ENCODE results near the gene C5orf63. TPM values are rescaled to one million over a fixed set of nuclear protein-coding genes. Genes with fewer than 3 reads are reported as not detected.
A peak's percentile ranks its signal among the peaks of the same experiment; 100 is the strongest.
"Not testable (repeated sequence)": the region's sequence is repeated elsewhere in the genome, so short reads cannot be mapped to it uniquely, and the experiment has no call there.

C5orf63 gene
- total RNA-seq, 2 experiments from 2014 or later = 6.6 to 7.1 TPM

DNA sequence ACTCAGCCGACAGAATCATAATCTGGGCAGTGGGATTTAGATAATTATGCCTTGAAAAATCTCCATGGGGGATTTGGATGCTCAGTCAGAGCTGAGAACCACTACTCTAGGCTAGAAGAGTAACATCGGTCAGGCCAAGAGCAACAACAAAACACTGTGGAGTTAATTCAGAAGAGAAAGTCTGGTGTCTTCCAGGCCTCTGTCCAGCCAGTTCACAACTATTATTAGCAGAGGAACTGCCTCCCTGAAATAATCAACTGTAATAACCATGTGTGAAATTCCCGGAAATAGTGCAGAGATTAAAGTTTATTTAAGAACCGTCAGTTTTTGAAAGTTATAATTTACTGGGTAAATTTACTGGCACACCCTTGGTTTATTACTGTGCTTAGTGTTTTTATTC is 34.8 kb downstream of the C5orf63 start:
- Mint-ChIP-seq H3K4me1 (no peaks in the 10 kb centered on the region), H3K36me3 (ENCODE audit: low read depth) (no peaks in the 10 kb centered on the region), H3K27me3 (peaks cover 11% of the 10 kb centered on the region), H3K4me3 (no peak overlapping the region), H3K27ac (no peak overlapping the region), H3K9me3 (no peaks in the 10 kb centered on the region)
- ChIA-PET POLR2A (no interaction called here), CTCF (no interaction called here)
- no peak for DNase-seq

DNA sequence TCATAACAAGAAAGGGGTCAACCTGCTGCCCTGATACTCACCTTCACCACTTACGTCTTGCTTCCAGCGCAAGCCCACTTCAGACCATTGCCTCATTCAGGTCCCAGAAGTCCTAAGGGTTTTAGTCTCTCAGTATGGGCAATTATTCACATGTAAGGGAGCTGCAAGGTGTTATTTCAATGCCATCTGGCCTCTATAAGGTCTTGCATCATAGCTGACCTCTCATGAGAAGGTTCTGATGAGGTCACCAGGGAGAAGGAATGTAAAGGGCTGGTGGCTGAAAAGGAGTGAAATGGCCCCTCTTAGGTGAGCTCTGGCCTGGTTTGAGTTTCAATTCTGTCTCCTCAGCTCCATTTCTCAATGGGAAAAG is 41.5 kb downstream of the C5orf63 start:
- Mint-ChIP-seq H3K9me3 (no peaks in the 10 kb centered on the region), H3K27ac (no peak overlapping the region), H3K36me3 (ENCODE audit: low read depth) (no peaks in the 10 kb centered on the region), H3K27me3 (peaks cover 47% of the 10 kb centered on the region), H3K4me1 (peaks cover 12% of the 10 kb centered on the region), H3K4me3 (peak overlapping the region; percentile 85)
- ChIA-PET POLR2A (interaction anchor here (2.2 to 2.4 kb wide), 2 partner anchors 41 to 255 kb away, joined by 8 to 11 read pairs; partner anchors contain the start of genes C5orf63 and LMNB1), CTCF (interaction anchor here (0.6 to 1.3 kb wide), 4 partner anchors 41 to 461 kb away, joined by 3 read pairs; no protein-coding TSS in a partner anchor)
- DNase-seq = no peak

DNA sequence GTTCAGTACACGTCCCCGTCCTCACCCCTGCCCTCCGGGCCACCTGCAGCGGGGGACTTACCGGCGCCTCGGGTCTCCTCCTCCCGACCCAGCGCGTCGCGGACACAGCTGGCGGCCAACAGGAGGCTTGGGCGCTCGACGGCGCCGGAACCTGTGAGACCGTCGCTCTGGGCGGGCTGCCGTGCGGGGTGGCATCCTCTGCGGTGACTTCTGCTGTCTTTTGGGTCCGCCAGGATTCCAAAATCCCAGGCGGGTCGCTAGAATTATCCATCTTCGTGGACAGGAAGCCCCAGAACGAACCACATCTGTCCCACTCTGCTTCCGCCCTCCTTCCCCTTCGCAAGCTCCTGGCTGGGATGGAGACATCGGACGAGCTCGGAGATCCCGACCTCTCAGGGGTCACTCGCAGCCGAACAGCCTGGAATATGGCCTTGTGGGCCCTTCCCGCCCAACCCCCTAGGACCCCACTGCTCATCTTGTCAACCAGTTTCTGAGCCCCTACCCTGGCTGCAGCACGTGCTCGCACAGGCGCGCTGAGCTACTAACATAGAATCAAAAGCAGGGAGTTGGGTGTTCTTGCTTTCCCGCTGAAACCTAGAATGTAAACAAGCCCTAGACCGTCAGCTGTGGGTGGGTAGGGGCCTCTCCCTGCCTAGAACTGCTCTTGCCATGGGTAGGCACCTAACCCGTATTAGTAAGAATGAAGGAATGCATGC is 42.0 kb downstream of the C5orf63 start:
- CTCF ChIA-PET = interaction anchor here (0.6 to 1.3 kb wide), 4 partner anchors 41 to 461 kb away, joined by 3 read pairs; no protein-coding TSS in a partner anchor

DNA sequence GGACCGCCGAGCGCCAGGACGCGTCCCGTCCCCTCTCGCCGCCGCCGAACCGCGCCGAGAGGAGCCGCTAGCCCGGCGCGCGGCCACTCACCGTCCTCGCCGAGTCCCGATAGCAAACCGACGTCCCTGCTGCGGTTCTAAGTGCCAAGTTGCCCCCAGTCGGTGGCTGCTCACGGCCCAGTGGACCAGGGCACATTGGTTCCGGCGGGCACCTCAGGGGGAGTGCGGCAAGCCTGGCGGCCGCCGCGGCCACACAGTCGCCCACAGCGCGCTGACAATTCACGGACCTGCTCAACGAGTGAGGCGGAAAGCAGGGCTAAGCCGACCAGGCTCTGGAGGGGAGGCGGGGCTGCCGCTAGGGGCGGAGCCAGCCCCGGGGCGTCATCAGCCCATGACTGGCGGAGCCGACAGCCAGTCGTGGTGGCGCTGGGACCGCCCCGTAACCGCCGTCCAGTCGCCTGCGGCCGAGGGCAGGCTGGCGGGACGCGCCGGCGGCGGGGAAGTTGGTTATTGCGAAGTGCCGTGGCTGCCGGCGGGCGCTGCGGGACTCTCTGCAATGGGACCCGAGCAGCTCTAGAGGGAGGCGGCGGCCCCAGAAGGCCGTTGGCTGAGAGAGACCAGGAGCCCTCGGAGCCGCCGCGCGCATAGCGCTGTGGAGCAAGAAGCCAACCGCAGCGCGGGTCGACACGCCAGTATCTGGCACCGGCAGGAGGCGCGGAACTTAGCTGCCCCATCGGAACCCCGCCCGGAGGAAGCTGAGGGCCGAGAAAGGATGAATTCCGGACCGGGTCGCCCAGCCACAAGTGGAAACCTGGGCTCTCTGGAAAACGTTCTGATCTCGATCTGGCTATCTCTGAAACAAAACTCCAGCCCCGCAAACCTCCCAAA is 42.8 kb downstream of the C5orf63 start, which contains the start of gene MARCHF3:
TSS of gene MARCHF3 (minus strand) at position 300 of the 888 bp plus-strand sequence. CDS start 112,387 bp downstream, outside the sequence.
- no peaks in the 10 kb centered on the region for H3K36me3 Mint-ChIP-seq (ENCODE audit: low read depth)
- peaks cover 12% of the 10 kb centered on the region for H3K4me1 Mint-ChIP-seq
- no peaks in the 10 kb centered on the region for H3K9me3 Mint-ChIP-seq
- ChIA-PET CTCF (interaction anchor here (0.8 to 1.3 kb wide), 3 partner anchors 42 to 462 kb away, joined by 3 read pairs; no protein-coding TSS in a partner anchor), POLR2A (interaction anchor here (2.2 to 2.4 kb wide), 2 partner anchors 43 to 253 kb away, joined by 8 to 11 read pairs; partner anchors contain the start of genes C5orf63 and LMNB1)
- peaks cover 49% of the 10 kb centered on the region for H3K27me3 Mint-ChIP-seq
- DNase-seq = peak; percentile 95
- H3K4me3 Mint-ChIP-seq = peak within 1 kb of the TSS; percentile 85
- H3K27ac Mint-ChIP-seq = no peak within 1 kb of the TSS

More for the DNA sequence above, 42.0 kb downstream of the C5orf63 start:
- H3K4me3 Mint-ChIP-seq = peak overlapping the region; percentile 85
- peak; percentile 24 for DNase-seq
- H3K27ac Mint-ChIP-seq = no peak overlapping the region
- peaks cover 12% of the 10 kb centered on the region for H3K4me1 Mint-ChIP-seq
- POLR2A ChIA-PET = interaction anchor here (2.2 to 2.4 kb wide), 2 partner anchors 42 to 254 kb away, joined by 8 to 11 read pairs; partner anchors contain the start of genes C5orf63 and LMNB1
- H3K9me3 Mint-ChIP-seq = no peaks in the 10 kb centered on the region
- H3K36me3 Mint-ChIP-seq (ENCODE audit: low read depth) = no peaks in the 10 kb centered on the region
- H3K27me3 Mint-ChIP-seq = peaks cover 49% of the 10 kb centered on the region

DNA sequence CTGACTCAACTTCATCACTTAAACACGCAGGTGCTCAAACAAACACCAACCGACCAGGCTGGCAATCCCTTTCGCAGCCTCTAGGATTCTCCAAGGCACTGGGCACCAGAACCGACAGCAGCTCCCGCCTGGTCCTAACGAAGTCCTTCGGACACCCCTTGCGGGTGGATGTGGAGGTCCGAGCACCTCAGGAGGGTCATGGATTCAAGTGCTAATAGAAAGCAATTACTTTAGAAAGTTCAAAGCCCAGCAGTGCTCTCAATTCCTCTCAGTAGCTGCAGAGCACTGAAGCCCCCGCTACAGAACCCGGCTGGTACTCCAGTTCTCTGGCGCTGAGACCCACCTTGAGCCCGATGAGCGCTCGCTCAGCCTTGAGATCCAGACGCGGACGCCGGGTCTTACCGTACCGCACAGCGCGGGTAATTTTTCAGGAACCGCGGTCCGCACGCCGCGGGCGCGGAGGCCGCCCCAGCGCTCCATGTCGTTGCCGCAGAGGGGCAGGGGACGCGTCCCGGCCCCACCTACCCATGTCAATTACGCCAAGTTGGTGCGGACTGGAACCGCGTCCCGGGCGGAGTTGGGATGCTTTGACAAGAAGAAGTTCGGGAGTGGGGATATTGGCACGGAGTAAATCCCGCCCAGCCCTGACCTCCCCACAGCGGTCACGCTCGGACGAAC is 43.6 kb downstream of the C5orf63 start:
- peaks cover 12% of the 10 kb centered on the region for H3K4me1 Mint-ChIP-seq
- H3K9me3 Mint-ChIP-seq = no peaks in the 10 kb centered on the region
- POLR2A ChIA-PET = interaction anchor here (0.5 kb wide), 1 partner anchor 252 kb away, joined by 3 read pairs; no protein-coding TSS in a partner anchor
- no peak overlapping the region for H3K27ac Mint-ChIP-seq
- no peaks in the 10 kb centered on the region for H3K36me3 Mint-ChIP-seq (ENCODE audit: low read depth)
- peaks cover 50% of the 10 kb centered on the region for H3K27me3 Mint-ChIP-seq
- CTCF ChIA-PET = interaction anchor here (1.2 kb wide), 1 partner anchor 44 kb away, joined by 7 read pairs; the partner anchor contains the start of gene C5orf63
- H3K4me3 Mint-ChIP-seq = peak overlapping the region; percentile 85
- DNase-seq = peak; percentile 41

DNA sequence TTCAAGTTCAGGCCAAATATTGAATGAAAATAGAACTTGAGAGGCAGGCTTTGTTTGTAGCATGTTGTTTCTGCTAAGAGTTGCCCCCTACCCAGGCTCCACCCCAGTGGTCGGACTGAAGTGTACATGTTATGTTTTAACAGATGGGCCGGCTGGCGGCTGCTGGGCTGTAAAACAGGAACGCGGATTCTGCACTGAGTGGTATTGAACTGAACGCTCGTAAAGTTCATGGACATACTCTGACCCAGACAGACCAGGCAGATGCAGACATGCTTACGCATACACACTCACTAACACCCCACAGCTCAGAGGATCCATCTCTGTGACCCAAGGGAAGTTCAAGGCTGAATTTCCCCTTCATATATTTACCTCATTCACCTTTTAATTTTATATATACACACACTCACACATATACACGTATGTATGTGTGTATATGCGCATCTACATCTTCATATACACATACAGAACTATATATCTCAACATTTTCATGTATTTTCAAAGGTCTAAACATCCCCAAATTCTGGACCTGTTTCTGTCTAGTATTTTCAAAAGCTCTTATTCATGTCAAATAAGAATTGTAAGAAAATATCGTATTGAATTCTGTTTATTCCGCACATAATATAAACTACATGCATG is 44.4 kb downstream of the C5orf63 start:
- DNase-seq = no peak
- Mint-ChIP-seq H3K4me1 (peaks cover 12% of the 10 kb centered on the region), H3K36me3 (ENCODE audit: low read depth) (no peaks in the 10 kb centered on the region), H3K27me3 (peaks cover 49% of the 10 kb centered on the region), H3K27ac (no peak overlapping the region), H3K4me3 (peak overlapping the region; percentile 85), H3K9me3 (no peaks in the 10 kb centered on the region)
- ChIA-PET POLR2A (interaction anchor here (0.5 kb wide), 1 partner anchor 251 kb away, joined by 3 read pairs; no protein-coding TSS in a partner anchor), CTCF (interaction anchor here (1.2 kb wide), 1 partner anchor 44 kb away, joined by 7 read pairs; the partner anchor contains the start of gene C5orf63)

DNA sequence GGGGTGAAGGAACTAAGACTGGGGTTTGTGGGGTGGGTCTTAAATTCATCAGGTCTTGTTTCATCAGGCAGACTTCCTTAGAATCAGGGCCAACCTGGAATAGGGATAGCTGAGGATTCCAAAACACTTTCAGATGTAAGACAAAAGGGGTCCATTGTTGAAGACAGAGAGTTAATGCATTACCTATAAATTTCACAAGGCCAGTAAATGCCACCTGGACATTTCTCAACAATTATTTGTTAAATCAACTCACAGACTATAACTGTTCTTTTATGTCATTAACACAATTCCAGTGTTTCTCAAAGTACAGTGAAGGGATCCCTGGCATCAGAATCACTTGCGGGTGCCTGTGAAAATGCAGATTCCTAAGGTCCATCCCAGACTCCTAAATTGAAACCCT is 45.8 kb downstream of the C5orf63 start:
- DNase-seq = no peak
- Mint-ChIP-seq H3K36me3 (ENCODE audit: low read depth) (no peaks in the 10 kb centered on the region), H3K4me1 (peaks cover 12% of the 10 kb centered on the region), H3K4me3 (no peak overlapping the region), H3K9me3 (no peaks in the 10 kb centered on the region), H3K27ac (no peak overlapping the region), H3K27me3 (peaks cover 42% of the 10 kb centered on the region)
- POLR2A ChIA-PET = no interaction called here
- CTCF ChIA-PET = no interaction called here

DNA sequence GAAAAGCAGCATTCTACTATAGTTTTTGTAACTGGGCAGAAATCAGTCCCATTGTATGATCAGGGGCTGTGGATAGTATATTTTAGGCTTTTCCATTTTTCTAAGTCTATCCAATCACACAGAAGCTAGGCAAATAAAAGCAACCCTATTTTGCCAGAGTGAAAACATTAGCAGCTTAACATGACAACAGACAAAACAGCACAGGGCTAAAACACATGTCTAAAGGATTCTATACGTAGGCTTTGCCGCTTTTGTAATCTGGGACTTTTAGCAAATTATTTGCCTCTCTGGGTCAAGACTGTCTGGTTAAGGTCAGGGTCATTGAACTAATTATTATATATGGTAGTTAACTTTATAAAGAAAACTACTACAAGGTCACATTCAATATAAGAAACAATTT is 47.1 kb downstream of the C5orf63 start:
- ChIA-PET POLR2A (no interaction called here), CTCF (interaction anchor here (0.7 to 1.2 kb wide), 2 partner anchors 9 to 20 kb away, joined by 3 to 5 read pairs; no protein-coding TSS in a partner anchor)

DNA sequence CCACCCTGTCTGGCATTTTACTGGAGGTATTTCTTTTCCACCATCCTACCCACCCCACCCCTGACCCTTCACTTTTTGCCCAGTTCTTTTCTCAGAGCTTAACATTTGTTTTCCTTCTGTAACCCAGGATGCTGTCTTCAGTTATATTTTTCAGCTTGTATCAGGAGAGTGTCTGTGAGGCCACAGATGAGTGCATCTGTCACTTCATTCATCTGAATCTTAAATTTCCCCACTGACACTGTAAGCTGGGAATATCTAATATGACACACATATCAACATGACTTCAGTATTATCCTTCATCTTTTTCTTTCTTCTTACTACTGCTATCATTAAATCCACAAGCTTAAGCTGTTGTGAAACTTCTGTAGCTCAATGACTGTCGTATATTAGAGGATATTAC is 47.8 kb downstream of the C5orf63 start:
- no peaks in the 10 kb centered on the region for H3K9me3 Mint-ChIP-seq
- peaks cover 34% of the 10 kb centered on the region for H3K27me3 Mint-ChIP-seq
- CTCF ChIA-PET = interaction anchor here (0.7 to 1.2 kb wide), 2 partner anchors 9 to 20 kb away, joined by 3 to 5 read pairs; no protein-coding TSS in a partner anchor
- POLR2A ChIA-PET = no interaction called here
- no peak overlapping the region for H3K27ac Mint-ChIP-seq
- H3K4me3 Mint-ChIP-seq = no peak overlapping the region
- no peaks in the 10 kb centered on the region for H3K36me3 Mint-ChIP-seq (ENCODE audit: low read depth)
- H3K4me1 Mint-ChIP-seq = peaks cover 5% of the 10 kb centered on the region
- no peak for DNase-seq

More for the DNA sequence above, 47.1 kb downstream of the C5orf63 start:
- peaks cover 5% of the 10 kb centered on the region for H3K4me1 Mint-ChIP-seq
- no peak for DNase-seq
- H3K4me3 Mint-ChIP-seq = no peak overlapping the region
- H3K27ac Mint-ChIP-seq = no peak overlapping the region
- H3K9me3 Mint-ChIP-seq = no peaks in the 10 kb centered on the region
- H3K27me3 Mint-ChIP-seq = peaks cover 34% of the 10 kb centered on the region
- no peaks in the 10 kb centered on the region for H3K36me3 Mint-ChIP-seq (ENCODE audit: low read depth)

DNA sequence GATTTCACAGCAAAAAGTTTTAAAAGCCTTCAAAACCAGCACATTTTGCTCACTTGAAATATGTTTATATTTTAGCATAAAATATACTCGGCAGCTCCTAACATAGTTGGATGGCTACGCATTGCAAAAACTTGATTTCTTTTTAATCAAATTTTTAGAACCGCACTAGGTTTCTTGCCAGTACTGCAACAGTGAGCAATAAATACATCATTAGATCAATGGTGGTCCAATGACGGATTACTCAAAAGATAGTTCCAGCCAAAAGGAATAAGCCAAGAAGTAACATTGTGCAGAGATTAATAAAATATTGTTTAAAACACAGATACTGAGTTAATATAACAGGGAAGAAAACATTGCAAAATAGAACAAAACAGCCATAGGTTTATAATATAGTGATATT is 48.5 kb downstream of the C5orf63 start:
- H3K9me3 Mint-ChIP-seq = no peaks in the 10 kb centered on the region
- no peak overlapping the region for H3K4me3 Mint-ChIP-seq
- peaks cover 5% of the 10 kb centered on the region for H3K4me1 Mint-ChIP-seq
- DNase-seq = no peak
- CTCF ChIA-PET = interaction anchor here (1.2 kb wide), 1 partner anchor 10 kb away, joined by 5 read pairs; no protein-coding TSS in a partner anchor
- H3K36me3 Mint-ChIP-seq (ENCODE audit: low read depth) = no peaks in the 10 kb centered on the region
- peaks cover 34% of the 10 kb centered on the region for H3K27me3 Mint-ChIP-seq
- H3K27ac Mint-ChIP-seq = no peak overlapping the region
- POLR2A ChIA-PET = no interaction called here

DNA sequence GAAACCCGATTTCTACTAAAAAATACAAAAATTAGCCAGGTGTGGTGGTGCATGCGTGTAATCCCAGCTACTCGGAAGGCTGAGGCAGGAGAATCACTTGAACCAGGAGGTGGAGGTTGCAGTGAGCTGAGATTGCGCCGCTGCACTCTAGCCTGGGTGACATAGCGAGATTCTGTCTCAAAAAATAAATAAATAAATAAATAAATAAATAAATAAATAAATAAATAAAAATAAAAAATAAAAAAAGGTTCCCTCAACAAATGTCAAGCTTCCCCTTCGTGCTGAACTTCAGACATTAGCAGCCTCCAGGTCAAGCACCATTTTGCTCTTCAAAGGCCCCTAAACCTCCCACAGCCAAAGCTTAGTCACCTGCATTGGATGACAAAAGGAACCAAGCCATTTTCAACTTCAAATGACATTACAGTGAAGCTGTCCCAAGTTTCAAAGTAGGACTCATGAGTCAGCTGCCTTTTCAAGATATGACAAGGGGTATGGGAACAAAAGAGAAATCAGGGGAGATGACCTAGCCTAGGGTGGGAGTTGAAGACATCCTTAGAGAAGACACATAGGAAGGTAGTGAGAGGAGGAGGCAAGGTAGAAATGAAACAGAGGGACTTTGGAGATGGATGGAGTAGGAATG is 49.6 kb downstream of the C5orf63 start:
- CTCF ChIA-PET, H3K27ac Mint-ChIP-seq, POLR2A ChIA-PET: not testable (repeated sequence)

More for the DNA sequence above, 49.6 kb downstream of the C5orf63 start:
- not testable (repeated sequence) for DNase-seq; H3K9me3 Mint-ChIP-seq; H3K36me3 Mint-ChIP-seq (ENCODE audit: low read depth); H3K4me3 Mint-ChIP-seq; H3K4me1 Mint-ChIP-seq
- peaks cover 25% of the 10 kb centered on the region for H3K27me3 Mint-ChIP-seq

Data from activated CD4-positive, alpha-beta memory T cell treated with anti-CD3 and anti-CD28 coated beads, Interleukin-2, amount 10 ng/mL, durations not matched to agents 7 days and 5 days (primary cell).